ENCODE results near the gene ALX4. TPM values are rescaled to one million over a fixed set of nuclear protein-coding genes. Genes with fewer than 3 reads are reported as not detected.
A peak's percentile ranks its signal among the peaks of the same experiment; 100 is the strongest.

ALX4 gene
- total RNA-seq, 1 donor from 2014 or later = not detected

- H3K36me3 Mint-ChIP-seq (ENCODE audit: low read depth) = no peaks in the 10 kb centered on the region
- DNase-seq (ENCODE audit: low spot score) = no peak
- H3K27me3 Mint-ChIP-seq (ENCODE audit: insufficient read depth) = peaks cover 1% of the 10 kb centered on the region
- H3K4me1 Mint-ChIP-seq (ENCODE audit: low read depth) = no peaks in the 10 kb centered on the region
- intact Hi-C loops (cut with micrococcal nuclease) = no loop called here
- no peak overlapping the region for H3K4me3 Mint-ChIP-seq
- no peak overlapping the region for H3K27ac Mint-ChIP-seq
- H3K9me3 Mint-ChIP-seq = no peaks in the 10 kb centered on the region
Measured at GRCh38 chr11:44274404-44274803, 35.5 kb downstream of the ALX4 start.

DNA sequence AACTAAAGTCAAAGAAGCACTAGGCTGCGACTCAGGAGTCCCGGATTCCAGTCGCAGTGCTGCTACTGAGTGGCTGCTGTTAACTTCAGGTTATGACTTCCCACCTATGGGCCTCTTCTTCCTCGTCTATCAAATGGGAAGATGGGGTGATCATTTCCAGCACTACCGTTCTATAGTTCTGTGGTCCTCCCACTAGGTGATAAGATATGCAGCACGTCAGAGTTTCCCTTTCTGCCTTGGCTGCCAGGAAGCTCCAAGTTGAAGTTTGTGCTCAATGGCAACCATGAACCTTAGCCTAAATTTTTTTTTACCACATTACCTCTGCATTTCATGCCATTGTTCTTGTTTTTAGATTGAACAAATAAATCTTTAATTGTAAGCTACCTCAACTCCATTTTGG is 38.7 kb downstream of the ALX4 start:
- intact Hi-C loops (cut with micrococcal nuclease) = no loop called here
- Mint-ChIP-seq H3K27me3 (ENCODE audit: insufficient read depth) (peaks cover 1% of the 10 kb centered on the region), H3K4me3 (no peak overlapping the region), H3K36me3 (ENCODE audit: low read depth) (no peaks in the 10 kb centered on the region), H3K27ac (no peak overlapping the region), H3K9me3 (no peaks in the 10 kb centered on the region), H3K4me1 (ENCODE audit: low read depth) (no peaks in the 10 kb centered on the region)
- DNase-seq (ENCODE audit: low spot score) = no peak

- DNase-seq (ENCODE audit: low spot score) = no peak
- Mint-ChIP-seq H3K4me1 (ENCODE audit: low read depth) (no peaks in the 10 kb centered on the region), H3K4me3 (no peak overlapping the region), H3K9me3 (no peaks in the 10 kb centered on the region), H3K27me3 (ENCODE audit: insufficient read depth) (peaks cover 1% of the 10 kb centered on the region), H3K36me3 (ENCODE audit: low read depth) (no peaks in the 10 kb centered on the region), H3K27ac (no peak overlapping the region)
- intact Hi-C loops (cut with micrococcal nuclease) = no loop called here
Measured at GRCh38 chr11:44270403-44271273, 39.3 kb downstream of the ALX4 start.

GRCh38 chr11:44269369-44270351 is 40.3 kb downstream of the ALX4 start:
- Mint-ChIP-seq H3K36me3 (ENCODE audit: low read depth) (no peaks in the 10 kb centered on the region), H3K27me3 (ENCODE audit: insufficient read depth) (peaks cover 1% of the 10 kb centered on the region), H3K4me3 (no peak overlapping the region), H3K27ac (peak overlapping the region; percentile 41), H3K4me1 (ENCODE audit: low read depth) (no peaks in the 10 kb centered on the region), H3K9me3 (no peaks in the 10 kb centered on the region)
- intact Hi-C loops (cut with micrococcal nuclease) = no loop called here
- no peak for DNase-seq (ENCODE audit: low spot score)

- intact Hi-C loops (cut with micrococcal nuclease) = no loop called here
- Mint-ChIP-seq H3K9me3 (no peaks in the 10 kb centered on the region), H3K27ac (no peak overlapping the region), H3K27me3 (ENCODE audit: insufficient read depth) (peaks cover 1% of the 10 kb centered on the region), H3K4me3 (no peak overlapping the region), H3K36me3 (ENCODE audit: low read depth) (no peaks in the 10 kb centered on the region), H3K4me1 (ENCODE audit: low read depth) (no peaks in the 10 kb centered on the region)
- DNase-seq (ENCODE audit: low spot score) = no peak
Measured at GRCh38 chr11:44268614-44269080, 41.3 kb downstream of the ALX4 start.

GRCh38 chr11:44267750-44268613 is 42.0 kb downstream of the ALX4 start:
- Mint-ChIP-seq H3K9me3 (no peaks in the 10 kb centered on the region), H3K27ac (no peak overlapping the region), H3K4me3 (no peak overlapping the region), H3K36me3 (ENCODE audit: low read depth) (no peaks in the 10 kb centered on the region), H3K4me1 (ENCODE audit: low read depth) (no peaks in the 10 kb centered on the region), H3K27me3 (ENCODE audit: insufficient read depth) (no peaks in the 10 kb centered on the region)
- DNase-seq (ENCODE audit: low spot score) = no peak
- intact Hi-C loops (cut with micrococcal nuclease) = no loop called here

- intact Hi-C loops (cut with micrococcal nuclease) = no loop called here
- no peaks in the 10 kb centered on the region for H3K27me3 Mint-ChIP-seq (ENCODE audit: insufficient read depth)
- no peak for DNase-seq (ENCODE audit: low spot score)
- no peaks in the 10 kb centered on the region for H3K36me3 Mint-ChIP-seq (ENCODE audit: low read depth)
- no peaks in the 10 kb centered on the region for H3K4me1 Mint-ChIP-seq (ENCODE audit: low read depth)
- H3K9me3 Mint-ChIP-seq = no peaks in the 10 kb centered on the region
- no peak overlapping the region for H3K27ac Mint-ChIP-seq
- no peak overlapping the region for H3K4me3 Mint-ChIP-seq
Measured at GRCh38 chr11:44267006-44267749, 42.8 kb downstream of the ALX4 start.

GRCh38 chr11:44266056-44266780 is 43.7 kb downstream of the ALX4 start:
- Mint-ChIP-seq H3K9me3 (no peaks in the 10 kb centered on the region), H3K4me1 (ENCODE audit: low read depth) (no peaks in the 10 kb centered on the region), H3K4me3 (no peak overlapping the region), H3K27me3 (ENCODE audit: insufficient read depth) (no peaks in the 10 kb centered on the region), H3K27ac (no peak overlapping the region), H3K36me3 (ENCODE audit: low read depth) (no peaks in the 10 kb centered on the region)
- no peak for DNase-seq (ENCODE audit: low spot score)
- intact Hi-C loops (cut with micrococcal nuclease) = no loop called here

- Mint-ChIP-seq H3K4me1 (ENCODE audit: low read depth) (no peaks in the 10 kb centered on the region), H3K27ac (no peak overlapping the region), H3K27me3 (ENCODE audit: insufficient read depth) (no peaks in the 10 kb centered on the region), H3K9me3 (no peaks in the 10 kb centered on the region), H3K36me3 (ENCODE audit: low read depth) (no peaks in the 10 kb centered on the region), H3K4me3 (no peak overlapping the region)
- DNase-seq (ENCODE audit: low spot score) = no peak
- intact Hi-C loops (cut with micrococcal nuclease) = no loop called here
Measured at GRCh38 chr11:44264761-44265160, 45.2 kb downstream of the ALX4 start.

GRCh38 chr11:44264438-44264749 is 45.5 kb downstream of the ALX4 start:
- Mint-ChIP-seq H3K27ac (no peak overlapping the region), H3K4me3 (no peak overlapping the region), H3K4me1 (ENCODE audit: low read depth) (peaks cover 3% of the 10 kb centered on the region), H3K27me3 (ENCODE audit: insufficient read depth) (no peaks in the 10 kb centered on the region), H3K36me3 (ENCODE audit: low read depth) (no peaks in the 10 kb centered on the region), H3K9me3 (no peaks in the 10 kb centered on the region)
- intact Hi-C loops (cut with micrococcal nuclease) = no loop called here
- no peak for DNase-seq (ENCODE audit: low spot score)

DNA sequence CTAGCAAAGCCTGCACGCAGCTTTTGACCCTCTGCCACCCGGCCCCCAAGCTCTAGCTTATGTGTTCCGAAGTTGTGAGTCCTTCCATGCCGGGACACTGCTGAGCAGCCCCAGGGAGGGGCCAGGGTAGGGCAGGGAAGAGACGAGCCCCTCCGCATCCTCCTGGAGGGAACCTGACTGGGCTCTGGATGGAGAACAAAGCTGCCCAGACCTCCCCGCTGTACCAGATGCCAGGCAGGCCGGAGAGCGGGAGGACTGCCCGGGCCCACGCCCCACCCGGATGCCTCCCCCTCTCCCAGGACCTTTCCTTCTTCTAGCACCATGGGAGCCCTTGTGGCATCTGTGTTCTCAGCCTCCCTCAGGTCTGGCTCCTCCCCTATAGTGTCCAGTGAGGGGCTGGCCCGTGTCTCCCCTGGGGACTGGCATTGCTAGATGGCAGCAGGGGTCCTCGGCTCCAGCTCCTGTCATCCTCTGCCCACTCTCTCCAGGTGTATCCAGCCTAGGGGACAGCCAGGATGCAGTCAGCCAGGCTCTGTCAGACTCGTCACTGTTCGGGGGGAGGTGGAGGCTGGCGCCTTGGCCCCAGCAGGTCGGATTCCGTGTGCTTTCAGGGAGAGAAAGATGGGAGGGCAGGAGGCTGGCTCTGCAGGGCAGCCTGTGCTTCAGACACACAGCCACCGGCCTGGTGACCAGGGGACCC is 46.1 kb downstream of the ALX4 start:
- Mint-ChIP-seq H3K27ac (no peak overlapping the region), H3K4me1 (ENCODE audit: low read depth) (peaks cover 8% of the 10 kb centered on the region), H3K4me3 (no peak overlapping the region), H3K36me3 (ENCODE audit: low read depth) (no peaks in the 10 kb centered on the region), H3K27me3 (ENCODE audit: insufficient read depth) (no peaks in the 10 kb centered on the region), H3K9me3 (no peaks in the 10 kb centered on the region)
- intact Hi-C loops (cut with micrococcal nuclease) = no loop called here
- DNase-seq (ENCODE audit: low spot score) = no peak

Data from activated T-helper 1 cell treated with anti-CD3 and anti-CD28 coated beads, Interleukin-12 subunit alpha, Interleukin-12 subunit beta, Interleukin-2, Interleukin-4 antibody, amounts not matched to agents 30 ng/mL and 10 ng/mL and 1 ng/mL, durations not matched to agents 14 hours and 24 hours and 36 hours (primary cell).